Muscle of arm (tissue), 12 donors: ENCODE measurements around the gene TMEM255B. TPM values are rescaled to one million over a fixed set of nuclear protein-coding genes. Genes with fewer than 3 reads are reported as not detected.

Experiments used
- DNase-seq: peaks from one replicate; pipeline ENCODE4 v3.0.0-alpha.2; 2013
- polyA plus RNA-seq, 12 donors: library from polyadenylated mRNA; unstranded; fragments of 120-200 nt; gene quantifications; one replicate each; pipeline ENCODE4 v1.2.1, GENCODE V29; 2013; ENCODE audit not compliant: insufficient read length in 12 of 12

The TMEM255B gene
- polyA plus RNA-seq, 12 donors = 4.6 to 12.2 (median 6.0) TPM; not detected in 2

- no peak for DNase-seq
These were observed 98.6 kb downstream of the TMEM255B start for GRCh38 chr13:113857531-113858195.

- no peak for DNase-seq
These were observed 100.5 kb downstream of the TMEM255B start for GRCh38 chr13:113859311-113860050.

- DNase-seq = no peak
These were observed 101.1 kb downstream of the TMEM255B start for GRCh38 chr13:113860051-113860664.

- DNase-seq = no peak
These were observed 101.8 kb downstream of the TMEM255B start for GRCh38 chr13:113860665-113861432.

GRCh38 chr13:113861433-113862030, 102.5 kb downstream of the TMEM255B start:
- DNase-seq = no peak

GRCh38 chr13:113862191-113862930, 103.3 kb downstream of the TMEM255B start:
- DNase-seq = no peak

GRCh38 chr13:113862931-113863523, 104.0 kb downstream of the TMEM255B start:
- no peak for DNase-seq

- DNase-seq = no peak
These were observed 104.7 kb downstream of the TMEM255B start, which contains the start of gene GAS6 for GRCh38 chr13:113863524-113864272. TSS of gene GAS6 (minus strand) at chr13:113864076. CDS start at chr13:113863920, 156 bp downstream.

- no peak for DNase-seq
These were observed 105.4 kb downstream of the TMEM255B start for GRCh38 chr13:113864273-113864890.

- DNase-seq = no peak
These were observed 106.4 kb downstream of the TMEM255B start for GRCh38 chr13:113865427-113865826.

Other genes with a start within 250 kb of the TMEM255B start
- 10 to 100 TPM in 11 of 12 donors, not detected in 1; 46.7 to 69.4 (median 59.0) TPM for gene TFDP1, start 174.5 kb upstream of the TMEM255B start, polyA plus RNA-seq
- gene ATP4B, start 101.0 kb upstream of the TMEM255B start, polyA plus RNA-seq = under 1 TPM in 3 of 12 donors, not detected in 9; 0.10 to 0.13 (median 0.12) TPM
- under 1 TPM in 9 of 12 donors, not detected in 3; 0.05 to 0.45 (median 0.22) TPM for gene GRK1, start 92.0 kb upstream of the TMEM255B start, polyA plus RNA-seq
- 10 to 100 TPM in 11 of 12 donors, not detected in 1; 20.9 to 61.4 (median 31.5) TPM for gene GAS6, start 104.8 kb downstream of the TMEM255B start, polyA plus RNA-seq
- gene C13orf46, start 214.8 kb downstream of the TMEM255B start, polyA plus RNA-seq = under 1 TPM in 10 of 12 donors, not detected in 2; 0.15 to 0.58 (median 0.36) TPM